Measurements from ENCODE around the gene CHST9. TPM values are rescaled to one million over a fixed set of nuclear protein-coding genes. Genes with fewer than 3 reads are reported as not detected.

The CHST9 gene
- polyA plus RNA-seq, 1 donor from 2014 or later = 0.32 TPM

GRCh38 chr18:27198036-27198435 is 12.9 kb upstream of the CHST9 start:
- H2AFZ ChIP-seq (ENCODE audit: low read depth, low read length) = no peak overlapping the region
- H3K79me2 ChIP-seq (replicated peaks; ENCODE audit: insufficient read depth, low read length) = no peaks in the 10 kb centered on the region
- no peaks in the 10 kb centered on the region for H3K36me3 ChIP-seq (ENCODE audit: insufficient read depth, low read length)
- H3K4me3 ChIP-seq (ENCODE audit: low read length) = no peak overlapping the region
- H3K9me3 ChIP-seq (ENCODE audit: low read length) = no peaks in the 10 kb centered on the region
- TF ChIP-seq MXI1 (conservative IDR thresholded peaks at IDR 0.05; ENCODE audit: poor library complexity, severe bottlenecking) (no peak), REST (IDR thresholded peaks at IDR 0.05; ENCODE audit: borderline replicate concordance) (no peak), EP300 (conservative IDR thresholded peaks at IDR 0.05; ENCODE audit: poor library complexity, severe bottlenecking) (no peak), EZH2 (IDR thresholded peaks at IDR 0.05; ENCODE audit: borderline replicate concordance, insufficient read depth, low read length, poor library complexity, severe bottlenecking) (no peak), SMC3 (conservative IDR thresholded peaks at IDR 0.05; ENCODE audit: poor library complexity) (no peak), RAD21 (conservative IDR thresholded peaks at IDR 0.05) (no peak), POLR2AphosphoS5 (IDR thresholded peaks at IDR 0.05) (no peak), TAF1 (IDR thresholded peaks at IDR 0.05; ENCODE audit: low read depth) (no peak), CTCF (IDR thresholded peaks at IDR 0.05; ENCODE audit: poor library complexity, severe bottlenecking) (no peak)
- no peak overlapping the region for H3K9ac ChIP-seq (ENCODE audit: low read length)
- H4K20me1 ChIP-seq (ENCODE audit: insufficient read depth) = no peaks in the 10 kb centered on the region
- no peak overlapping the region for H3K27ac ChIP-seq (ENCODE audit: low read length)
- H3K9me2 ChIP-seq (ENCODE audit: insufficient read depth, low read length) = no peaks in the 10 kb centered on the region
- H3F3A ChIP-seq (ENCODE audit: insufficient read depth, low read length, poor library complexity, severe bottlenecking) = no peaks in the 10 kb centered on the region
- no peaks in the 10 kb centered on the region for H3K27me3 ChIP-seq (ENCODE audit: insufficient read depth, low read depth, low read length)
- H3K4me2 ChIP-seq (ENCODE audit: low read length) = no peak overlapping the region

GRCh38 chr18:27188309-27188708 is 3.2 kb upstream of the CHST9 start:
- no peak overlapping the region for H3K9ac ChIP-seq (ENCODE audit: low read length)
- TF ChIP-seq TAF1 (IDR thresholded peaks at IDR 0.05; ENCODE audit: low read depth) = no peak
- no peak for TF ChIP-seq MXI1 (conservative IDR thresholded peaks at IDR 0.05; ENCODE audit: poor library complexity, severe bottlenecking)
- no peak for TF ChIP-seq EZH2 (IDR thresholded peaks at IDR 0.05; ENCODE audit: borderline replicate concordance, insufficient read depth, low read length, poor library complexity, severe bottlenecking)
- no peak for TF ChIP-seq EP300 (conservative IDR thresholded peaks at IDR 0.05; ENCODE audit: poor library complexity, severe bottlenecking)
- no peak for TF ChIP-seq CTCF (IDR thresholded peaks at IDR 0.05; ENCODE audit: poor library complexity, severe bottlenecking)
- no peak for TF ChIP-seq RAD21 (conservative IDR thresholded peaks at IDR 0.05)
- TF ChIP-seq SMC3 (conservative IDR thresholded peaks at IDR 0.05; ENCODE audit: poor library complexity) = no peak
- no peak for TF ChIP-seq POLR2AphosphoS5 (IDR thresholded peaks at IDR 0.05)
- no peak for TF ChIP-seq REST (IDR thresholded peaks at IDR 0.05; ENCODE audit: borderline replicate concordance)
- H3K27ac ChIP-seq (ENCODE audit: low read length) = no peak overlapping the region
- H3K9me3 ChIP-seq (ENCODE audit: low read length) = no peaks in the 10 kb centered on the region
- H3K79me2 ChIP-seq (replicated peaks; ENCODE audit: insufficient read depth, low read length) = no peaks in the 10 kb centered on the region
- no peaks in the 10 kb centered on the region for H3K9me2 ChIP-seq (ENCODE audit: insufficient read depth, low read length)
- peaks cover 31% of the 10 kb centered on the region for H3K27me3 ChIP-seq (ENCODE audit: insufficient read depth, low read depth, low read length)
- no peaks in the 10 kb centered on the region for H4K20me1 ChIP-seq (ENCODE audit: insufficient read depth)
- no peaks in the 10 kb centered on the region for H3K36me3 ChIP-seq (ENCODE audit: insufficient read depth, low read length)
- no peaks in the 10 kb centered on the region for H3F3A ChIP-seq (ENCODE audit: insufficient read depth, low read length, poor library complexity, severe bottlenecking)
- no peak overlapping the region for H2AFZ ChIP-seq (ENCODE audit: low read depth, low read length)
- H3K4me3 ChIP-seq (ENCODE audit: low read length) = no peak overlapping the region
- no peak overlapping the region for H3K4me2 ChIP-seq (ENCODE audit: low read length)

Data from neural cell (in vitro differentiated cells).